Measurements from ENCODE around the gene CA10.

DNA sequence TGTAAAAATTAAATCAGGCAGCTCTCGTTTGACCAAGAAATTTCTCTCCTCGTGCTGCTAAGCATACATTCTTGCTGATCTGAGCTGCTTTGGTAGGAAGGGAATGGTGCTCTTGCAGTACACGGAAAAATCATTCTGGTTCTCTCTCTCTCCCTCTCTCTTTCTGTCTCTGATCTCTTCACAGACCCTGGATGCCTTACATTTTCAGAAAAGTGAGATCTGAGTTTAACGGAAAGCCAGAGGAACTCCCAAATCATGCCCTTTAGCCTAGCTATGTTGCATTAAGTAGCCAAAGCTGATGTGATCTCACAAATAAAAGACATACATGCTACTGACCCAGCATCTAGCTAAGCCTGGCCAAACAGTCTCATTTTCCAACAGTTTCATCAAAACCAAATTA lies 4.0 kb downstream of the CA10 start:
- TF ChIP-seq POLR2A (IDR thresholded peaks at IDR 0.05) = no peak
- TF ChIP-seq, protein P1, sequence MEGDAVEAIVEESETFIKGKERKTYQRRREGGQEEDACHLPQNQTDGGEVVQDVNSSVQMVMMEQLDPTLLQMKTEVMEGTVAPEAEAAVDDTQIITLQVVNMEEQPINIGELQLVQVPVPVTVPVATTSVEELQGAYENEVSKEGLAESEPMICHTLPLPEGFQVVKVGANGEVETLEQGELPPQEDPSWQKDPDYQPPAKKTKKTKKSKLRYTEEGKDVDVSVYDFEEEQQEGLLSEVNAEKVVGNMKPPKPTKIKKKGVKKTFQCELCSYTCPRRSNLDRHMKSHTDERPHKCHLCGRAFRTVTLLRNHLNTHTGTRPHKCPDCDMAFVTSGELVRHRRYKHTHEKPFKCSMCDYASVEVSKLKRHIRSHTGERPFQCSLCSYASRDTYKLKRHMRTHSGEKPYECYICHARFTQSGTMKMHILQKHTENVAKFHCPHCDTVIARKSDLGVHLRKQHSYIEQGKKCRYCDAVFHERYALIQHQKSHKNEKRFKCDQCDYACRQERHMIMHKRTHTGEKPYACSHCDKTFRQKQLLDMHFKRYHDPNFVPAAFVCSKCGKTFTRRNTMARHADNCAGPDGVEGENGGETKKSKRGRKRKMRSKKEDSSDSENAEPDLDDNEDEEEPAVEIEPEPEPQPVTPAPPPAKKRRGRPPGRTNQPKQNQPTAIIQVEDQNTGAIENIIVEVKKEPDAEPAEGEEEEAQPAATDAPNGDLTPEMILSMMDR (IDR thresholded peaks at IDR 0.05) = no peak

All from vagina (tissue), 2 donors.